ENCODE measurements around the gene CYP4B1.

GRCh38 chr1:46806196-46807020, 7.6 kb downstream of the CYP4B1 start:
- no peak for TF ChIP-seq EZH2 (IDR thresholded peaks at IDR 0.05; ENCODE audit: borderline replicate concordance, low read depth, low read length, severe bottlenecking)
- TF ChIP-seq CTCF (IDR thresholded peaks at IDR 0.05; ENCODE audit: extremely low read depth in 1 of 2, insufficient read depth in 1 of 2, low read depth in 1 of 2, low read length in 2 of 2), result no peak
- TF ChIP-seq POLR2A (IDR thresholded peaks at IDR 0.05; ENCODE audit: low read depth, low read length), result no peak
- TF ChIP-seq GATA2 (IDR thresholded peaks at IDR 0.05; ENCODE audit: insufficient read depth, insufficient read length, low read depth, low read length), result no peak
- TF ChIP-seq FOS (IDR thresholded peaks at IDR 0.05; ENCODE audit: borderline replicate concordance, insufficient read depth, low read length), result no peak
- TF ChIP-seq POLR2AphosphoS5 (IDR thresholded peaks at IDR 0.05; ENCODE audit: insufficient read depth, low read depth, low read length), result no peak
- TF ChIP-seq, protein P1, sequence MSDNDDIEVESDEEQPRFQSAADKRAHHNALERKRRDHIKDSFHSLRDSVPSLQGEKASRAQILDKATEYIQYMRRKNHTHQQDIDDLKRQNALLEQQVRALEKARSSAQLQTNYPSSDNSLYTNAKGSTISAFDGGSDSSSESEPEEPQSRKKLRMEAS (IDR thresholded peaks at IDR 0.05; ENCODE audit: insufficient read depth, insufficient read length), result no peak
